Breast epithelium (tissue), 3 donors: ENCODE results near the gene AKAP8.

Experiments used
- POLR2A ChIP-seq: fragments of 450-650 bp; IDR thresholded peaks from one replicate; pipeline ENCODE4 v1.6.1; 2016; ENCODE audit warnings: antibody characterized with exemption, mild to moderate bottlenecking, moderate library complexity
- POLR2AphosphoS5 ChIP-seq, 3 donors: sonication (generic); formaldehyde crosslinking; IDR thresholded peaks; one replicate each; pipeline ENCODE4 v1.6.1; 2017; ENCODE audit warnings: antibody characterized with exemption in 3 of 3
- TF ChIP-seq, protein P1 (sequence below), 3 donors: fragments of 450-650 bp; IDR thresholded peaks; one replicate each; pipeline ENCODE4 v1.5.1; 2016 to 2017; ENCODE audit warnings: antibody characterized with exemption in 3 of 3, mild to moderate bottlenecking in 3 of 3, moderate library complexity in 3 of 3

GRCh38 chr19:15418231-15418578, 38.6 kb upstream of the AKAP8 start:
- no peak for TF ChIP-seq POLR2AphosphoS5 (IDR thresholded peaks at IDR 0.05)
- TF ChIP-seq, protein P1, sequence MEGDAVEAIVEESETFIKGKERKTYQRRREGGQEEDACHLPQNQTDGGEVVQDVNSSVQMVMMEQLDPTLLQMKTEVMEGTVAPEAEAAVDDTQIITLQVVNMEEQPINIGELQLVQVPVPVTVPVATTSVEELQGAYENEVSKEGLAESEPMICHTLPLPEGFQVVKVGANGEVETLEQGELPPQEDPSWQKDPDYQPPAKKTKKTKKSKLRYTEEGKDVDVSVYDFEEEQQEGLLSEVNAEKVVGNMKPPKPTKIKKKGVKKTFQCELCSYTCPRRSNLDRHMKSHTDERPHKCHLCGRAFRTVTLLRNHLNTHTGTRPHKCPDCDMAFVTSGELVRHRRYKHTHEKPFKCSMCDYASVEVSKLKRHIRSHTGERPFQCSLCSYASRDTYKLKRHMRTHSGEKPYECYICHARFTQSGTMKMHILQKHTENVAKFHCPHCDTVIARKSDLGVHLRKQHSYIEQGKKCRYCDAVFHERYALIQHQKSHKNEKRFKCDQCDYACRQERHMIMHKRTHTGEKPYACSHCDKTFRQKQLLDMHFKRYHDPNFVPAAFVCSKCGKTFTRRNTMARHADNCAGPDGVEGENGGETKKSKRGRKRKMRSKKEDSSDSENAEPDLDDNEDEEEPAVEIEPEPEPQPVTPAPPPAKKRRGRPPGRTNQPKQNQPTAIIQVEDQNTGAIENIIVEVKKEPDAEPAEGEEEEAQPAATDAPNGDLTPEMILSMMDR (IDR thresholded peaks at IDR 0.05): no peak
- no peak for TF ChIP-seq POLR2A
